ENCODE results near the gene DPYSL4.

Gene DPYSL4

DNA sequence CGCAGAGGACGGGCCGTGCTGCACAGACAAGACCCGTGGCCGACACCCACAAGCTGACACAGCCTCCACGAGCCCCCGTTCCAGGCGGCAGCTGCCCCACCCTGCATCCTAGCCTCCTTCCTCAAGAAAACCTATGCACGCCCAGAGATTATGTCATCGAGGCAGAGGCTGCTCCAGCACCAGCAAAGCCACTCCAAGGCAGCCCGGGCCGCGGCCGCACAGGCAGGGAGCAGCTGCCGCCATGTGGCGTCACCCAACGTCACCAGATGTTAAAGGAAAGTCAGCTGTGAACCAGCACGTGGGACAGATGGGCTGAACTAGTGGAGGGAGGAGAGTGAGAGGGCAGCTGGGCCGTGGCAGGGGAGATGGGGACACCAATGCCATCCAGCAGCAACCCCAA is 61.2 kb downstream of the DPYSL4 start:
- DNase-seq: no peak

DNA sequence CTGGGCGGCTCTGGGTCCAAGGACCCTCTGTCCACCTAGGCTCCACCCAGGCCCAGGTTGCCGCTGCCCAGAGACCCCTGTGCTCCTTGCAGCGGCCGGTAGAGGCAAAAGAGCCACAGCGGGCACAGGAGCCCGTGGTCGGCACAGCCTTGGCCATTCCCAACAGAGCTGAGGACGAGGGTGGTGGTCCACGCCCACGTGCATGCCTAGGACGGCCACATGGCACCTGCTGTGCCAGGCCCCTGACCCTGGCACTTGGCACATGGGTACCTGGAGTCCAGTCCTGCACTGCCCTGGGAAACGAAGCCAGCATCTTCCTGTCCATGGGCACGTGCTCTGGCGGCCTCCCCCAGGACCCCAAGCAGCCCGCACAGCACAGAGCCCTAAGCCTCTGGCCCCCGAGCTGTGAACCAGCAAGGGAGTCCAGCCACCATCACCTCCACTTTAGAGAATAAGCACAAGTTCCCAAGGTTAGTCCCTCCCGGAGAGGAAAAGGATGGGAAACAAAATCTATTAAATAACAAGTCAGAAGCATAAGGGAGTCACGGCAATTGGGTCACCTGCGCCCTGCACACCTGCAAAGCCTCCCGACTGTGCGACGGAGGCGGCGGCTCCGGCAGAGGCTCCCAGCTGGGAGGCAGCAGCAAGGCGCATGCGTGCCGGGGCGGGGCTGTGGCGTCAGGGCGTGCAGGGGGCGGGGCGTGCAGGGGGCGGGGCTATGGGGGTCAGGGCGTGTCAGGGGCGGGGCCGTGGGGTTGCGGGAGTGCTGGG is 61.9 kb downstream of the DPYSL4 start:
- DNase-seq: peak; percentile 68

DNA sequence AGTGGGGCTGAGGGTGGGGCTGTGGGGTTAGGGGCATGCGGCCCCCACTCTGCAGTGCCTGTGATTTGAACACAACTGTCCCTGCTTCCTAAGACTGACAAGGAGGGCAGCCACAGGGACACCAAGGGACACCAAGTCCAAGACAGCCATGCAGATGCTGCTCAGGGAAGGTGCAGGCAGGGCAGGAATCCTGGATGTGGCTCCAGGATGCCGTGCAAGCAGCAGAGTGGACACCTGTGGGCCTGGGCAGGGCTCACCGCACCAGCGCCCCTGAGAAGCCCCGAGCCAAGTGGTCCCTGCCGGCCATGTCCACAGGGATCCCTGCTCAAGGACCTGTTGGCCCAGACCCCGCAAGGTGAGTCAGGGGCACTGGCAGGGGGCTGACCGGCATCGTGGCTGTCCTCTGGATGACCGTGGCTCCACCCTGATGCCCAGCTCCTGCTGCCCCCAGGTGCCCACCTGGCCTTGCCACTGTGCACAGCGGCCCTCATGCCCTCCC is 62.5 kb downstream of the DPYSL4 start:
- no peak for DNase-seq

DNA sequence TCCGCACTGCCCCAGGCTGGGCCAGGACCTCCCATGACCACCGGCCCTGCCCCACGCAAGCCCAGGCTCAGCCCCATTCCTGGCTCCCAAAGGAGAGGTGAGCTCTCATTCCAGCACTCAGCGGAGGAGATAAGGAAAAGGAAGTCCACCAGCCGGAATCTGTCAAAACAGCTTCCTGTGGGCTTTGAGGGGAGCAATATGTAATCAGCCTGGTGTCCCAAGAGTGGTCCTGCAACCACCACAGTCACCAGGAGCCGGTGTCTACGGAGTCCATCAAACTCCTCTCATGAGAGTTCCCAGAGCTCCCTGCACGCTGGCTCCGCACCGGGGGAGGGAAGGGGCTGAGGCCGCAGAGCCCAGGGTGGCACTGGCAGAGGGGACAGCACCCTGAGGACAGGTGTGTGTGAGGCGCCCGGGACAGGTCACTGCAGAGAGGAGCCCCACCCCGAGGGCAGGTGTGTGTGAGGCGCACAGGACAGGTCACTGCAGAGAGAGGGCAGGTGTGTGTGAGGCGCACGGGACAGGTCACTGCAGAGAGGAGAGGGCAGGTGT is 63.2 kb downstream of the DPYSL4 start:
- no peak for DNase-seq

DNA sequence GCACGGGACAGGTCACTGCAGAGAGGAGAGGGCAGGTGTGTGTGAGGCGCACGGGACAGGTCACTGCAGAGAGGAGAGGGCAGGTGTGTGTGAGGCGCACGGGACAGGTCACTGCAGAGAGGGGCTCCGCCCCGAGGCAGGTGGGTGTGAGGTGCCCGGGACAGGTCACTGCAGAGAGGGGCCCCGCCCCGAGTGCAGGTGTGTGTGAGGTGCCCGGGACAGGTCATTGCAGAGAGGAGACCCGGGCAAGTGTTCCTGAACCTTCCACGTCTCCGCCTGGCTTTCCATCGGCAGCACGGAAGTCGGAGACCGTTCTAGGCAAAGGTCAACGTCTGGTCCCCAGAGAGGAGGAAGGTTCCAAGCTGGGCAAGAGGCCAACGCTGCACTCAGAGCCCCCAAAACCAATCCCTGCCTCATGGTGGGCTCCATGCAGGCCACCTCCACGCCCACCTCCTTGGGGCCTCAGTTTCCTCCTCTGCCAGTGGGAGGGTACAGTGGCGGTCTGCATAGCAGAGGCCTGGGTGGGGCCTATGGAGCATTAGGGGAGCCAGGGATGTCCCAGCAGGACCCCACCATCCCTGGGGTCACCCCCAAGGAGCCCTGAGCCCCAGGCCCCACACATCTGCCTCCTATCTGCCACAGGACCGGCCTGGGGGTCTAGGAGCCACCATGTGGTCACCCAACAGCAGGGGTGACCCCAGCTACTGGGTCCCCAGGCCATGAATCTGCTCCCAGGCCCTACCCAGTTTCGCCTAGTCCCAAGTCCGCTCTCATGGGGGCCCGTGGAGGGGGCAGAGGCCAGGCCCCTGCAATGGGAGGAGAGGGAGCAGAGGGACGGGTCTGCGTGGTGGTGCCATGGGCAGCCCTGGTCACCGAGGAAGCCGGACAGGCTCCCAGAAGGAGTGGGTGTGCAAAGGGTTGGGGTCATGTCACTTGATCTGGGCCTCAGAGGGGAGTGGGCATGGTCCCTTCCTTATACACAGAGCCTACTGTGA is 64.0 kb downstream of the DPYSL4 start:
- no peak for DNase-seq

DNA sequence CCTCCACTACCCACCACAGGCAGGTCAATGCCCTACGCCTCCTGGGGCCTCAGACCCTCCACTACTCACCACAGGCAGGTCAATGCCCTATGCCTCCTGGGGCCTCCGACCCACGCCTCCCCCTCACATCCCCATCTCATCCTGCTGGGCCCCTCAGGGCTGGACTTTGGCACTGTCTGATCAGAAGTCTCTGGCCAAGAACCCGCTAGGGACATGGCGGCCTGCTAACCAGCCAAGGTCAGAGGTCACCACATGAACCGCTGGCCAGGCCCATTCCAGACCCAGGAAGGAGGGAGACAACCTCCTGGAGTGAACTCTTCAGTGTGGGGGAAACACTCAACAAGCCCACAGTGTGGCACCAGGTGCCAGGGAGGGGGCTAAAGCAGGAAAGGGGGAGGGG is 65.2 kb downstream of the DPYSL4 start:
- no peak for DNase-seq

DNA sequence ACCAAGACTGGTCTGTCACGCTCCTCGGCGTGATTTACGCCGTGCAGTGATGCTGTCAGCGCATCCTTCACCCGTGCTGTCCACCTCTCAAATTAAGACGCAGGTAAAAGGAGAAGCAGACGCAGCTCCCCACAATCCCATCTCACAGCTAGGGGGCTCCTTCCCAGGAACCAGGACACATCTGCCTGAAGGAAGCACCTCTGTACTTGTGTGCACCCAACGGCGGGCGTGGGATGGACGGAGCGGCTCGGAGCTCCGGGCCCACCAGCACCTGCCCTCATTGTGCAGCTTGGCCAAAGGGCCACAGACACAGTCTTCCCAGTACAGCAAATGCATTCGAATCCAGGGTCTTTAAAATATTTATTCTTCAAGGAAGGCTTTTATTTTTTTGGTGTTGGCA is 65.7 kb downstream of the DPYSL4 start:
- no peak for DNase-seq

DNA sequence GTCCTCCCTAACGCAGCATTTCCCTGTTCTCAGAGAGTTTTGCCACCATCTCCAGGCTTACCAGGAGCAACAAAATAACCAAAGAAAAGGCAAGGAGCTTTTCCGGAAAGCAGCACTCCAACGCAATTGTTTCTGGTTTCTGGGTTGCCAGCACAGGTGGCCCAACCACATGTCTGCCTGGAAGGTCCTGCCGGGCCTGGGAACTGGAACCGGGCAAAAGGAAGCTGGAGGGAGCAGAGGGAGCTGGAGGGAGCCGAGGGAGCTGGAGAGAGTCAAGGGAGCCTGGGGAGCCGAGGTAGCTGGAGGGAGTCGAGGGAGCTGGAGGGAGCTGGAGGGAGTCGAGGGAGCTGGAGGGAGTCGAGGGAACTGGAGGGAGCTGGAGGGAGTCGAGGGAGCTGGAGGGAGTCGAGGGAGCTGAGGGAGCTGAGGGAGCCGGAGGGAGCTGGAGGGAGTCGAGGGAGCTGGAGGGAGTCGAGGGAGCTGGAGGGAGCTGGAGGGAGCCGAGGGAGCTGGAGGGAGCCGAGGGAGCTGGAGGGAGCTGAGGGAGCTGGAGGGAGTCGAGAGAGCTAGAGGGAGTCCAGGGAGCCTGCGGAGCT is 66.4 kb downstream of the DPYSL4 start:
- no peak for DNase-seq

DNA sequence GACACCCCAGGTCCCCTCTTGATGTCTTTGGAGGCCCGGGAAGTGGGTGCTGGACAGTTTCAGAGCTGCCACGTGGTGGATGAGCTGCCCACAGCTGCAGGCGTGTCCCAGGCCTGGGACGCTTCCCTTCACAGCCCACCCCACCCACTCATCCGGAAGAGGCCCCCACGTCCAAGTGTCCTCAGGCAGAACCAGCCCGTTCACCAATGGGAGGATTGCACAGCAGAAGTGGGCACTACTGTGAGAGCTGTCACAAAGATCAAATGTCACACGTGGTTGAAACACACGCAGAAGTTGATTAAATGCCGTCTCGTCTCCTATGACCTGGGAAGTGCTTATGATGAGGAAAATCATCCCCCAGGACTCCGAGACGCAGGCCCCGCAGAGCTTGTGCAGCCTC is 68.1 kb downstream of the DPYSL4 start:
- DNase-seq: no peak

All from hematopoietic multipotent progenitor cell treated with erythropoietin and hydrocortisone succinate and interleukin-3 and kit ligand, for 4 days (in vitro differentiated cells).